GM18498 (cell line): ENCODE measurements around the gene PIEZO2.

Source experiments
- ATAC-seq: cut with Tn5 transposase; IDR thresholded peaks from one replicate; pipeline ENCODE4 v1.9.1; 2021; ENCODE audit warnings: mild to moderate bottlenecking, moderate library complexity; ENCODE audit not compliant: unreplicated experiment

PIEZO2 gene

DNA sequence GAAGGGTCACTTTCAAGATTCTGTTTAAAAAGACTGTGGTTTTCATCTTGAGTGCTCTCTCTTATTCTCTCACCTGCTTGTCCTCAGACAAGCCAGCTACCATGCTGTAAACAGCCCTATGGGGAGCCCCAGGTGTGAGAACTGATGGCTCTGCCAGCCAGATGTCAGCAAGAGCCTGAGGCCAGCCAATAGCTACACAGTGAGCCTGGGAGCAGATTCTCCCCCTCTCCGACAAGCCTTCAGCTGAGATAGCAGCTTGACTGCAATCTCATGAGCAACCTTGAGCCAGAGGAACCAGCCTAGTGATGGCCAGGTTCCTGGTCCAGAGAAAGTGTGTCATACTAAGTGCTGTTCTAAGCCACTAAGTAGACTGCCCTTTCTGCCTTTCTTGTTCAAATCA lies 351.5 kb downstream of the PIEZO2 start:
- no peak for ATAC-seq

GRCh38 chr18:10794771-10795170 lies 354.6 kb downstream of the PIEZO2 start:
- ATAC-seq, result no peak

DNA sequence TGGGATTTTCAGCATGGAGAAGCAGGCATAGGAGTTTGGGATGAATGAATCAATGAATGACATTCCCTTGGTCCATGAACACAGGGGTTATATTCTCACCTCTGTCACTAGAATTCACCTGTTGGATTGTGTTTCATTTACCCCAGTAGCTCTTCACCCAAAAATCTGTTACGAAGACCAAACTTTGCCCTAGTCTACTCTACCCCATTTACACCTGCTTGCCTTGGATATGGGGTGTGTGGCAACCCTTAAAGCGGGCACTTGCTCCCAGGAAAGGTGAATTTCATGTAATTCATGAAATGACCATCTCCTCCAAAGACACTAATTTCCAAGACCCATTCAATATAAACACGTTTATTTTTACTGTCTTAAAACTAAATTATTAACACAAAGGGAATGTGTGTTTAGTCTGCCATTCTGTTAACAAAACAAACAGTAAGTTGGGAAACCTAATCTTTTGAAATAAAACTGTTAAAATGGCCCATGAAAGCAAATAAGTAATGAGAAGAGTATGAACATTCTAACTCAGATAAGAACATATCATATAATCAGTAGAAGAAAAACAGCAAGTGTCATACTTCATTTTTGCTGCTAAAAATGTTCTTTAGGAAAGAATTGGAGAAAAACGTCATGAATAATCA lies 355.5 kb downstream of the PIEZO2 start:
- no peak for ATAC-seq

- no peak for ATAC-seq
Measured at GRCh38 chr18:10792181-10792580, 357.2 kb downstream of the PIEZO2 start.

GRCh38 chr18:10791169-10791831 lies 358.1 kb downstream of the PIEZO2 start:
- ATAC-seq, result no peak

- no peak for ATAC-seq
Measured at GRCh38 chr18:10789180-10789579, 360.2 kb downstream of the PIEZO2 start.

- peak; percentile 95 for ATAC-seq
Measured at GRCh38 chr18:10787293-10787901, 362.0 kb downstream of the PIEZO2 start.

- no peak for ATAC-seq
Measured at GRCh38 chr18:10785798-10786197, 363.6 kb downstream of the PIEZO2 start.

GRCh38 chr18:10784596-10785202 lies 364.7 kb downstream of the PIEZO2 start:
- no peak for ATAC-seq

DNA sequence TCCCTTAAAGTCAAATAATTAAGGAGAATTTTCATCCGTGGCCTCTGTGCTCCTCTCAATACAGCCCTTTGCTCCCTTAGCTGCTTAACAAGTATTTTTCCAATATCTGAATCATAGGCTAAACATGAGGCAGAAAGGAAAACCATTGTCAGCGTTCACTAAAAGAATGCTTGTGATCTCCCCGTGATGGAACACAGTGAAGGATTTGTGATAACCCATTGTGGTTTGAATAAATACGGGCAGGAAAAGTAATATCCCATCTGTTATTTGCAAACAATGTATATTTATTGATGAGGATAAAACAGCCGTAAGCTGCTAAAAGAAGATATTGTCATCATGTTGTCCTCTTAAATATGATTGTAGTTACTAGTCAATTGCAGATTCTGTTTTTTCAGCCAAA lies 365.4 kb downstream of the PIEZO2 start:
- ATAC-seq, result no peak

GRCh38 chr18:10776493-10776892 lies 372.9 kb downstream of the PIEZO2 start:
- ATAC-seq, result no peak

- ATAC-seq, result no peak
Measured at GRCh38 chr18:10775026-10775425, 374.3 kb downstream of the PIEZO2 start.

GRCh38 chr18:10771053-10771709 lies 378.2 kb downstream of the PIEZO2 start:
- ATAC-seq, result no peak

DNA sequence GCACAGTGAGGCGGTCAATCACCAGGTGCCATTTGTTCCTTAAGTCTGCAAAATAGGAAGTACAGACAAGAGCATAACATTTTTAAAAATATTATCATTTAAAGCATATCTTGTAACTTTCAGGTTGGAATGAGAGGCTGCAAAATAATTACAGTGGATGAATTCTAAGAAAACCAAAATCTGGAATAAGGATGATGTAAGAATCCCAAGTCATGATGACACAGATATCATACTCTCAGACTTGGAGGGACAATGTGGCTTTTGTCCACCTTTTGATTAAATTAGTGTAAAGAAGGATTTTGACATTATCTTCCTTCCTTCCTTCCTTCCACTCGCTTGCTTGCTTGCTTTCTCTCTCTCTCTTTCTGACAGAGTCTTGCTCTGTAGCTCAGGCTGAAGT lies 379.1 kb downstream of the PIEZO2 start:
- ATAC-seq, result no peak

GRCh38 chr18:10768221-10768620 lies 381.1 kb downstream of the PIEZO2 start:
- ATAC-seq, result no peak

DNA sequence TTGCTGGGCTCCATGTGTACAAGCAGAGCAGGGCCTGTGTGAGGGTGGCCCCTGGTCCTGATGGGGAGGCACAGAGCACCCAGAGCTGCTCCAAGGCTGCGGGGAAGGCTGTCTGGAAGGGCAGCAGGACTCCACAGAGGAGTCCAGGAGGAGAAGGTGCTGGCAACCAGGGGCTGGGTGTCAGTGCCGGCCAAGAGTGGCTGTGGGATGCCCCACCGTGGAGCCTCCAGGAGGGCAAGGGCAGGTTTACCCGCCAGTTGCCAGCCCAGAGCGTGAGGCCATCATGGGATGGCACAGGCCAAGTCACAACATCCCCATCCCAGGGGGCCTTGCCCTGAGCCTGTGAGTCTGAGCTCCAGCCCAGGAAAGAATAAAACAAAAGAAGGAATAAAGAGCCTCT lies 381.7 kb downstream of the PIEZO2 start:
- no peak for ATAC-seq

- ATAC-seq, result no peak
Measured at GRCh38 chr18:10760986-10761385, 388.4 kb downstream of the PIEZO2 start.

GRCh38 chr18:10759241-10759640 lies 390.1 kb downstream of the PIEZO2 start:
- ATAC-seq, result no peak

- ATAC-seq, result no peak
Measured at GRCh38 chr18:10757946-10758345, 391.4 kb downstream of the PIEZO2 start.

DNA sequence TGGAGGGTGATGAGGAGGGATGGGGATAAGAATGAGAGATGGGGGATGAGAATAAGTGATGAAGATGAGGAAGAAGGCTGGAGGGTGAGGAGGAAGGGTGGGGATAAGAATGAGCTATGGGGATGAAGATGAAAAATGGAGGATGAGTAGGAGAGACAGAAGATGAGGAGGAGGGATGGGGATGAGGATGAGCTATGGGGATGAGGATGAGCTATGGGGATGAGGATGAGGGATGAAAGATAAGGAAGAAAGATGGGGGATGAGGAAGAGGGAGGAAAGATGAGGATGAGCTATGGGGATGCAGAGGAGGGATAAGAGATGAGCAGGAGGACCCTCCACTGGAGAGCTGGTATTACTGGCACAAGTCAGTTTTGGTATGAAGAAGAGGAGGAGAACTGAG lies 392.0 kb downstream of the PIEZO2 start:
- no peak for ATAC-seq

GRCh38 chr18:10755855-10756254 lies 393.5 kb downstream of the PIEZO2 start:
- ATAC-seq, result no peak
